Activated B cell treated with CpG ODN at 0.5 μM for 24 hours (primary cell): ENCODE data around the gene MMP28. TPM values are rescaled to one million over a fixed set of nuclear protein-coding genes. Genes with fewer than 3 reads are reported as not detected.

Source experiments
- ATAC-seq: fragments of 200-7000 bp; cut with Tn5 transposase; one replicate; pipeline ENCODE4 v1.10.0; 2021; ENCODE audit warnings: low read depth, mild to moderate bottlenecking, moderate library complexity
- CTCF ChIA-PET: fragments of 350-600 bp; sonication (Branson Sonifier 250); formaldehyde crosslinking; loops from one replicate; lab custom pipeline; 2021; ENCODE audit warnings: antibody characterized with exemption; lab: Charles Lee
- POLR2A ChIA-PET: fragments of 350-600 bp; sonication (Branson Sonifier 250); formaldehyde crosslinking; loops from one replicate; lab custom pipeline; 2021; ENCODE audit warnings: antibody characterized with exemption; lab: Charles Lee
- DNase-seq: peaks from one replicate; pipeline ENCODE4 v3.0.0; 2022
- H3K27ac Mint-ChIP-seq: one replicate; pipeline ENCODE4 v1.8.0; 2020; ENCODE audit warnings: mixed read lengths
- H3K27me3 Mint-ChIP-seq: one replicate; pipeline ENCODE4 v1.8.0; 2021; ENCODE audit warnings: mixed read lengths
- H3K36me3 Mint-ChIP-seq: one replicate; pipeline ENCODE4 v1.8.0; 2021; ENCODE audit warnings: low read depth, mixed read lengths
- H3K4me1 Mint-ChIP-seq: one replicate; pipeline ENCODE4 v1.8.0; 2021; ENCODE audit warnings: mixed read lengths
- H3K4me3 Mint-ChIP-seq: one replicate; pipeline ENCODE4 v1.8.0; 2020; ENCODE audit warnings: mild to moderate bottlenecking, mixed read lengths
- H3K9me3 Mint-ChIP-seq: one replicate; pipeline ENCODE4 v1.8.0; 2020; ENCODE audit warnings: mixed read lengths
- CTCF ChIP-seq: fragments of 200-600 bp; IDR thresholded peaks from one replicate; pipeline ENCODE4 v1.8.0; 2022; ENCODE audit warnings: antibody characterized with exemption, mild to moderate bottlenecking
- intact Hi-C: fragments of 100-400 bp; cut with micrococcal nuclease; formaldehyde crosslinking; loops from one replicate; pipeline ENCODE4 v1.15.1; 2024
- total RNA-seq: library from RNA; stranded (reverse); gene quantifications from 2 replicates; pipeline ENCODE4 v1.2.3, GENCODE V29; 2022

Gene MMP28
- total RNA-seq, 1 donor from 2014 or later = not detected

DNA sequence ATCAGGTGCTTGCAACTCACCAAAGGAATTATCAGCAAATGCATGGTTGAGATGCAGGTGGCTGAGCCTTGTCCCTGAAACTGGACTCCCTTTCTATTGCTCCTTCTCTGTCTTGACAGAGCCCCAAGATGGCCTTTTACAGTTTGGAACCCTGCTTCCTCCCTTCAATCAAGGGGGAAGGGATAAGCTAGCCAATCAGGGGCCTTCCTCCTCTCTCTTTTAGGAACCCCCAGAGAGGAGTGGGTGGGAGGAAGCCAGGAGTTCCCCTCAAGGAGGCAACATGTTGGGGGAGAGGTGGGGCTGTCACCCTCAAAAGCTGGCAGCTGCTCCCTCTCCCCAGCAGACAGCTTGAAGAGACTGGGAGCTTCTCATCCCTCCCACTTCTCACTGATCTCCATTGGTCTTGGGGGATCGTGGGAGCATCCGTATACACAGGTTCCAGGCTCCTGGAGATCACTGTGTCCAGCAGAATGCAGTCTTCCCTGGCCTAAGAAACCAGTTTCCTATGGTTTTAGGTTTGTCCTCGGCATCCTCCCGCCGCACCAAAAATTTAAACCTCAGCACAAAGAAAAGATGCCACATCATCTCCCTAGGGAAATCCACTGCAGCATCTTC is 56.8 kb downstream of the MMP28 start:
- Mint-ChIP-seq H3K9me3 (no peaks in the 10 kb centered on the region), H3K27me3 (peaks cover 26% of the 10 kb centered on the region), H3K36me3 (no peaks in the 10 kb centered on the region), H3K27ac (no peak overlapping the region), H3K4me3 (no peak overlapping the region), H3K4me1 (peaks cover 5% of the 10 kb centered on the region)
- ChIA-PET POLR2A (no interaction called here), CTCF (interaction anchor here (1.3 to 2.5 kb wide), 2 partner anchors 8 to 26 kb away, joined by 3 to 10 read pairs; no protein-coding TSS in a partner anchor)
- ATAC-seq = no peak
- DNase-seq = no peak
- TF ChIP-seq CTCF = no peak
- intact Hi-C loops = no loop called here

GRCh38 chr17:35736236-35736635 is 59.2 kb downstream of the MMP28 start:
- CTCF ChIA-PET = interaction anchor here (1.8 kb wide), 1 partner anchor 11 kb away, joined by 6 read pairs; no protein-coding TSS in a partner anchor
- H3K4me3 Mint-ChIP-seq = no peak overlapping the region
- H3K27ac Mint-ChIP-seq = no peak overlapping the region
- POLR2A ChIA-PET = no interaction called here
- H3K27me3 Mint-ChIP-seq = peaks cover 13% of the 10 kb centered on the region
- no peak for ATAC-seq
- no peak for DNase-seq
- peaks cover 7% of the 10 kb centered on the region for H3K4me1 Mint-ChIP-seq
- no peak for TF ChIP-seq CTCF
- no peaks in the 10 kb centered on the region for H3K36me3 Mint-ChIP-seq
- H3K9me3 Mint-ChIP-seq = no peaks in the 10 kb centered on the region
- intact Hi-C loops = no loop called here

DNA sequence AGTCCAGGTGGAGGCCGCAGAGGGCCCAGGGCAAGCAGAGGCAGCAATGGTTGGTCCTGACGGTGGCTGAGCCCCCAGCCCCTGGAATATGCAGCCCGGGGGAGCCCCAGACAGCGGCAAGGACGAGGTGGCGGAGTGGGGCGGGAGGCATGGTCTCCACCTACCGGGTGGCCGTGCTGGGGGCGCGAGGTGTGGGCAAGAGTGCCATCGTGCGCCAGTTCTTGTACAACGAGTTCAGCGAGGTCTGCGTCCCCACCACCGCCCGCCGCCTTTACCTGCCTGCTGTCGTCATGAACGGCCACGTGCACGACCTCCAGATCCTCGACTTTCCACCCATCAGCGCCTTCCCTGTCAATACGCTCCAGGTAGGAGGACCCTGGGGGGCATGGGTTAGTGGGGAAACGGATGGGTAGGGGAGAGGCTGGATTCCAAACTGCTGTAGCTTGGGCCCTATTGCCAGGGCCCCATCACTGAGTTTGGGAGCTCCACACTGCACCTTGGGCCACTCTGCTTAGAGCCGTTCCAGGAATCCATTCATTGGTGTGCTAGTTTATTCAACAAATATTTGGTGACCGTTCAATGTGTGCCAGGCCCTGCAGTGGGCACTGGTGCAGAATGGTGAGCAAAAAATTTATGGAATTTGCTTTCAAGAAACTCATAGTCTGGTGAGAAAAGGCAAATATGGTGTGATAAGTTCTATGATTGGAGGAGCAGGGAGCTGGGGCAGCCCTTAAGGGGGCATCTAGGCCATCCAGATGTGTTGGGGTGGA is 60.2 kb downstream of the MMP28 start:
- DNase-seq = no peak
- Mint-ChIP-seq H3K4me3 (no peak overlapping the region), H3K27ac (no peak overlapping the region), H3K9me3 (no peaks in the 10 kb centered on the region), H3K27me3 (peaks cover 17% of the 10 kb centered on the region), H3K36me3 (peaks cover 2% of the 10 kb centered on the region), H3K4me1 (peaks cover 14% of the 10 kb centered on the region)
- CTCF ChIA-PET = interaction anchor here (1.8 kb wide), 1 partner anchor 12 kb away, joined by 6 read pairs; no protein-coding TSS in a partner anchor
- POLR2A ChIA-PET = no interaction called here
- no peak for ATAC-seq
- TF ChIP-seq CTCF = no peak
- intact Hi-C loops = no loop called here

- peaks cover 10% of the 10 kb centered on the region for H3K27me3 Mint-ChIP-seq
- H3K4me3 Mint-ChIP-seq = no peak overlapping the region
- ChIA-PET POLR2A (no interaction called here), CTCF (interaction anchor here (1.4 kb wide), 1 partner anchor 13 kb away, joined by 3 read pairs; no protein-coding TSS in a partner anchor)
- intact Hi-C loops = no loop called here
- H3K36me3 Mint-ChIP-seq = peaks cover 2% of the 10 kb centered on the region
- H3K9me3 Mint-ChIP-seq = no peaks in the 10 kb centered on the region
- DNase-seq (no peak), ATAC-seq (no peak)
- no peak for TF ChIP-seq CTCF
- peaks cover 14% of the 10 kb centered on the region for H3K4me1 Mint-ChIP-seq
- no peak overlapping the region for H3K27ac Mint-ChIP-seq
Observed at GRCh38 chr17:35734396-35734795, 61.0 kb downstream of the MMP28 start.

DNA sequence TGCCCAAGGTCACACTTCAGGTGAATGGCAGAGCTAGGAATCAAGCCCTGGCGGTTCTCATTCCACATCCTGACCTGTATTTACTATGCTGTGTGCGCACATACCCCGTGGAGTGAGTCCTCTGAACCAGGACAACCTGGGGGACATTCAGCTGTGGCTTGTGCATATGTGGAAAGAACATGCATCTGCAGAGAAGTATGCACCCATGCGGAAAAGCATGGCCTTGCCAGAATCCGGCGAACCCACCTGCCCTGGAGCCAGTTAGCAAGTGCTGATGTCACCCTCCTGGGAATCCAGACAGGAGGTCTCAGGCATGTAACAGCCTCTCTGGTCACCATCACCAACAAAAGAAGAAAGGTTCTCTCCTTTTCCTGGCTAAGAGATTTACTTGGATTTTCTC is 62.1 kb downstream of the MMP28 start:
- H3K36me3 Mint-ChIP-seq = peaks cover 7% of the 10 kb centered on the region
- no peak for TF ChIP-seq CTCF
- intact Hi-C loops = no loop called here
- DNase-seq = no peak
- H3K4me3 Mint-ChIP-seq = no peak overlapping the region
- peaks cover 14% of the 10 kb centered on the region for H3K4me1 Mint-ChIP-seq
- no peak overlapping the region for H3K27ac Mint-ChIP-seq
- no peaks in the 10 kb centered on the region for H3K9me3 Mint-ChIP-seq
- ATAC-seq = no peak
- ChIA-PET POLR2A (no interaction called here), CTCF (interaction anchor here (1.4 kb wide), 1 partner anchor 14 kb away, joined by 3 read pairs; no protein-coding TSS in a partner anchor)
- H3K27me3 Mint-ChIP-seq = peaks cover 10% of the 10 kb centered on the region
